ENCODE data around the gene VWA8. TPM values are rescaled to one million over a fixed set of nuclear protein-coding genes. Genes with fewer than 3 reads are reported as not detected.

VWA8 gene
- total and polyA plus RNA-seq, 2 of the 8 experiments (the other 6 are each of a cell fraction or from before 2014, with no cell fraction given): 5.9 to 19.6 TPM

GRCh38 chr13:41579881-41580280 lies 381.0 kb downstream of the VWA8 start:
- Histone ChIP-seq H3K23ac (ENCODE audit: insufficient read length) (no peak overlapping the region), H3K79me2 (ENCODE audit: control insufficient read depth in 1 of 2, insufficient read depth in 2 of 2, low read length in 2 of 2) (no peaks in the 10 kb centered on the region), H3K9me3 (ENCODE audit: insufficient read depth in 2 of 2, low read depth in 1 of 2, low read length in 1 of 2) (no peaks in the 10 kb centered on the region), H2AFZ (ENCODE audit: low read length) (no peak overlapping the region), H3K18ac (ENCODE audit: extremely low read depth, low read length) (no peak overlapping the region), H3K36me3 (ENCODE audit: control insufficient read depth in 2 of 4, insufficient read depth in 4 of 4, low read length in 3 of 4) (no peaks in the 10 kb centered on the region), H2AK5ac (ENCODE audit: low read depth, low read length) (no peak overlapping the region), H4K8ac (ENCODE audit: extremely low read depth, insufficient read depth, low read length) (no peak overlapping the region), H3K4me3 (ENCODE audit: extremely low read depth in 1 of 4, insufficient read depth in 2 of 4, low read depth in 3 of 4, low read length in 4 of 4) (no peak overlapping the region), H2BK15ac (ENCODE audit: low read length) (no peak overlapping the region), H3K56ac (replicated peaks; ENCODE audit: insufficient read length, low read depth, low read length) (no peak overlapping the region), H3K9ac (replicated peaks in 1 of 4; ENCODE audit: extremely low read depth in 1 of 4, low read depth in 3 of 4, low read length in 3 of 4) (no peak overlapping the region), H2BK20ac (ENCODE audit: low read length) (no peak overlapping the region), H4K20me1 (replicated peaks in 1 of 2; ENCODE audit: control insufficient read depth in 1 of 2, insufficient read depth in 2 of 2, low read length in 2 of 2) (no peaks in the 10 kb centered on the region), H3K4me1 (replicated peaks in 1 of 4; ENCODE audit: control insufficient read depth in 3 of 4, insufficient read depth in 4 of 4, low read length in 3 of 4) (peaks cover 0 to 3% (median 0%) of the 10 kb centered on the region in 4 experiments; a peak in 1 of 7 replicates), H2BK120ac (replicated peaks; ENCODE audit: low read depth, low read length) (no peak overlapping the region), H3K4ac (replicated peaks; ENCODE audit: insufficient read length, low read depth, low read length) (no peak overlapping the region), H3K27ac (ENCODE audit: low read depth, low read length) (no peak overlapping the region), H4K5ac (ENCODE audit: insufficient read length, low read depth, low read length) (no peak overlapping the region), H3K23me2 (ENCODE audit: low read depth, low read length) (no peaks in the 10 kb centered on the region), H3K14ac (ENCODE audit: insufficient read length) (no peak overlapping the region), H2BK5ac (ENCODE audit: low read depth, low read length) (no peak overlapping the region), H4K91ac (replicated peaks; ENCODE audit: insufficient read length, low read length) (no peak overlapping the region), H3K79me1 (ENCODE audit: low read depth, low read length) (no peaks in the 10 kb centered on the region), H3K4me2 (ENCODE audit: insufficient read depth in 1 of 2, low read depth in 2 of 2, low read length in 2 of 2) (no peak overlapping the region), H2BK12ac (ENCODE audit: low read depth, low read length) (no peak overlapping the region), H3K27me3 (replicated peaks in 1 of 4; ENCODE audit: control insufficient read depth in 3 of 4, extremely low read depth in 1 of 4, insufficient read depth in 3 of 4, low read length in 3 of 4) (no peaks in the 10 kb centered on the region)
- ChIA-PET CTCF (ENCODE audit: partially characterized antibody) (interaction anchor here (1.3 kb wide), 1 partner anchor 109 kb away, joined by 3 read pairs; no protein-coding TSS in a partner anchor), POLR2A (ENCODE audit: partially characterized antibody) (no interaction called here)
- 83% methylated on average over 6 of the region's 6 CpGs; no CpG with 5 or more reads in 1 of the 2 experiments for WGBS, 2 experiments (ENCODE audit: extremely low coverage in 1 of 2, insufficient coverage in 1 of 2, insufficient read length in 1 of 2, insufficient replicate concordance in 2 of 2, low coverage in 1 of 2, low lambda C conversion rate in 2 of 2, missing lambda C conversion rate in 1 of 2)
- no peak for FAIRE-seq
- DNase-seq (ENCODE audit: low read depth in 1 of 2, low spot score in 2 of 2): no peak
- TF ChIP-seq SUZ12 (IDR thresholded peaks at IDR 0.05; ENCODE audit: low read length): no peak
- TF ChIP-seq TCF12 (IDR thresholded peaks at IDR 0.05; ENCODE audit: low read depth, low read length): no peak
